Transverse colon (tissue), 4 donors: Measurements from ENCODE around the gene LIFR.

ENCODE experiments used
- CTCF ChIP-seq, 5 experiments: fragments of 200-600 bp in 3 of 5; fragments of 450-650 bp in 2 of 5; sonication (generic) in 3 of 5; IDR thresholded peaks; 1 replicate in 2 of 5; 2 replicates in 3 of 5; pipeline ENCODE4 v1.5.1; 2016 to 2017; ENCODE audit warnings: antibody characterized with exemption in 5 of 5, inconsistent platforms in 3 of 5, mild to moderate bottlenecking in 2 of 5, moderate library complexity in 1 of 5
- POLR2A ChIP-seq: fragments of 450-650 bp; IDR thresholded peaks from one replicate; pipeline ENCODE4 v1.6.1; 2016; ENCODE audit warnings: antibody characterized with exemption, mild to moderate bottlenecking, moderate library complexity
- POLR2AphosphoS5 ChIP-seq, 3 donors: sonication (generic); formaldehyde crosslinking; IDR thresholded peaks; one replicate each; pipeline ENCODE4 v1.6.1; 2016; ENCODE audit warnings: antibody characterized with exemption in 3 of 3

- no peak for TF ChIP-seq POLR2AphosphoS5 (IDR thresholded peaks at IDR 0.05)
- no peak for TF ChIP-seq CTCF (IDR thresholded peaks at IDR 0.05)
- no peak for TF ChIP-seq POLR2A
Observed at GRCh38 chr5:38555354-38556087, 925 bp downstream of the LIFR start.
